Smooth muscle cell (in vitro differentiated cells): Measurements from ENCODE around the gene KRTAP2-3. TPM values are rescaled to one million over a fixed set of nuclear protein-coding genes. Genes with fewer than 3 reads are reported as not detected.
"Not testable (repeated sequence)": the region's sequence is repeated elsewhere in the genome, so short reads cannot be mapped to it uniquely, and the experiment has no call there.

Source experiments
- DNase-seq: peaks from one replicate; lab custom pipeline; 2025; ENCODE audit not compliant: unreplicated experiment; lab: John Stamatoyannopoulos, UW
- H2AFZ ChIP-seq: fragments of 200-600 bp; sonication (generic); 2 replicates; pipeline ENCODE4 v1.6.0; 2016; ENCODE audit warnings: antibody characterized with exemption, low read depth, mild to moderate bottlenecking
- H3F3A ChIP-seq: fragments of 200-600 bp; sonication (generic); 2 replicates; pipeline ENCODE4 v1.6.0; 2017; ENCODE audit warnings: antibody characterized with exemption, low read depth
- H3K27ac ChIP-seq: fragments of 200-600 bp; sonication (generic); 2 replicates; pipeline ENCODE4 v1.5.1; 2016; ENCODE audit warnings: low read depth, mild to moderate bottlenecking
- H3K27me3 ChIP-seq: fragments of 200-600 bp; sonication (generic); 2 replicates; pipeline ENCODE4 v1.6.1; 2016; ENCODE audit warnings: low read depth, mild to moderate bottlenecking
- H3K36me3 ChIP-seq: fragments of 200-600 bp; sonication (generic); 2 replicates; pipeline ENCODE4 v1.5.1; 2016; ENCODE audit warnings: low read depth
- H3K4me1 ChIP-seq: fragments of 200-600 bp; sonication (generic); 2 replicates; pipeline ENCODE4 v1.5.1; 2016; ENCODE audit warnings: low read depth
- H3K4me2 ChIP-seq: fragments of 200-600 bp; sonication (generic); 2 replicates; pipeline ENCODE4 v1.6.0; 2016; ENCODE audit warnings: mild to moderate bottlenecking
- H3K4me3 ChIP-seq: fragments of 200-600 bp; sonication (generic); 2 replicates; pipeline ENCODE4 v1.5.1; 2016; ENCODE audit warnings: mild to moderate bottlenecking
- H3K79me2 ChIP-seq: fragments of 200-600 bp; sonication (generic); 2 replicates; pipeline ENCODE4 v1.6.0; 2016; ENCODE audit warnings: low read depth, mild to moderate bottlenecking
- H3K9ac ChIP-seq: fragments of 200-600 bp; sonication (generic); 2 replicates; pipeline ENCODE4 v1.6.0; 2016; ENCODE audit warnings: low read depth
- H3K9me3 ChIP-seq: fragments of 200-600 bp; sonication (generic); replicated peaks from 2 replicates; pipeline ENCODE4 v1.5.1; 2016; ENCODE audit warnings: low read depth
- H4K20me1 ChIP-seq: fragments of 200-600 bp; sonication (generic); 2 replicates; pipeline ENCODE4 v1.6.0; 2016; ENCODE audit warnings: low read depth
- WGBS: methylation state at CpG from one replicate; pipeline ENCODE4 v1.1.7; 2016; ENCODE audit warnings: low lambda C conversion rate; 5-methylcytosine and 5-hydroxymethylcytosine counted together
- polyA plus RNA-seq: library from polyadenylated mRNA; unstranded; fragments of >200 nt; fragmentation: Nextera tagmentation; extraction: Ambion mirVana; gene quantifications from 2 replicates; pipeline ENCODE4 v1.2.1, GENCODE V29; 2016
- total RNA-seq: library from RNA; depleted of rRNA; stranded (reverse); fragments of >200 nt; gene quantifications from 2 replicates; pipeline ENCODE4 v1.2.3, GENCODE V29; 2014
- TF ChIP-seq, protein P1 (sequence below): fragments of 200-600 bp; sonication (generic); IDR thresholded peaks from 2 replicates; pipeline ENCODE4 v1.5.1; 2017; ENCODE audit warnings: borderline replicate concordance, mild to moderate bottlenecking, antibody characterized with exemption; ENCODE audit not compliant: insufficient read depth, poor library complexity, severe bottlenecking

Gene KRTAP2-3
- total and polyA plus RNA-seq, 2 experiments from 2014 or later = 17.3 to 21.0 TPM

DNA sequence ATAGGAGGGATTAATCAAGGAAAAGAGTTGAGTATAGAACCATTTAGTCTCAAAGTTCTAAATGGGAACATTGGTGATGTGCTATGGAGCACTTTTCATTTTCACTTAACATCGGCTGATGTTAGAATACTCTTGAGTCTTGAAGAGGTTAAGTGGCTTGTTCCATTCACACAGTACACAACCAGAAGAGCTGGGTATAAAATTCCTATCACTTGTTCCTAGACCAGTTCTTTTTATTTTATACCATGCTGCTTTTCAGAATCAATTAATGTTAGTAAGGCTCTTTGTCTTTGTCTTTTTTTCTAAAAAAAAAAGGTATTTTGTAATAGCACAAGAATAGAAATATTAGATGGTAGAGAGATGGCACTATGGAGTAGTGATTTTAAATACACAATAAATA, 17.0 kb downstream of the KRTAP2-3 start:
- Histone ChIP-seq H4K20me1 (no peaks in the 10 kb centered on the region), H3K4me3 (no peak overlapping the region), H3K9me3 (no peaks in the 10 kb centered on the region), H2AFZ (no peak overlapping the region), H3K4me2 (no peak overlapping the region), H3K27ac (no peak overlapping the region), H3K79me2 (no peaks in the 10 kb centered on the region), H3K36me3 (no peaks in the 10 kb centered on the region), H3K9ac (no peak overlapping the region), H3K4me1 (no peaks in the 10 kb centered on the region), H3F3A (no peaks in the 10 kb centered on the region), H3K27me3 (no peaks in the 10 kb centered on the region)
- TF ChIP-seq, protein P1, sequence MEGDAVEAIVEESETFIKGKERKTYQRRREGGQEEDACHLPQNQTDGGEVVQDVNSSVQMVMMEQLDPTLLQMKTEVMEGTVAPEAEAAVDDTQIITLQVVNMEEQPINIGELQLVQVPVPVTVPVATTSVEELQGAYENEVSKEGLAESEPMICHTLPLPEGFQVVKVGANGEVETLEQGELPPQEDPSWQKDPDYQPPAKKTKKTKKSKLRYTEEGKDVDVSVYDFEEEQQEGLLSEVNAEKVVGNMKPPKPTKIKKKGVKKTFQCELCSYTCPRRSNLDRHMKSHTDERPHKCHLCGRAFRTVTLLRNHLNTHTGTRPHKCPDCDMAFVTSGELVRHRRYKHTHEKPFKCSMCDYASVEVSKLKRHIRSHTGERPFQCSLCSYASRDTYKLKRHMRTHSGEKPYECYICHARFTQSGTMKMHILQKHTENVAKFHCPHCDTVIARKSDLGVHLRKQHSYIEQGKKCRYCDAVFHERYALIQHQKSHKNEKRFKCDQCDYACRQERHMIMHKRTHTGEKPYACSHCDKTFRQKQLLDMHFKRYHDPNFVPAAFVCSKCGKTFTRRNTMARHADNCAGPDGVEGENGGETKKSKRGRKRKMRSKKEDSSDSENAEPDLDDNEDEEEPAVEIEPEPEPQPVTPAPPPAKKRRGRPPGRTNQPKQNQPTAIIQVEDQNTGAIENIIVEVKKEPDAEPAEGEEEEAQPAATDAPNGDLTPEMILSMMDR = no peak
- no peak for DNase-seq
- WGBS = 100% methylated on average over 1 of the region's 1 CpG

DNA sequence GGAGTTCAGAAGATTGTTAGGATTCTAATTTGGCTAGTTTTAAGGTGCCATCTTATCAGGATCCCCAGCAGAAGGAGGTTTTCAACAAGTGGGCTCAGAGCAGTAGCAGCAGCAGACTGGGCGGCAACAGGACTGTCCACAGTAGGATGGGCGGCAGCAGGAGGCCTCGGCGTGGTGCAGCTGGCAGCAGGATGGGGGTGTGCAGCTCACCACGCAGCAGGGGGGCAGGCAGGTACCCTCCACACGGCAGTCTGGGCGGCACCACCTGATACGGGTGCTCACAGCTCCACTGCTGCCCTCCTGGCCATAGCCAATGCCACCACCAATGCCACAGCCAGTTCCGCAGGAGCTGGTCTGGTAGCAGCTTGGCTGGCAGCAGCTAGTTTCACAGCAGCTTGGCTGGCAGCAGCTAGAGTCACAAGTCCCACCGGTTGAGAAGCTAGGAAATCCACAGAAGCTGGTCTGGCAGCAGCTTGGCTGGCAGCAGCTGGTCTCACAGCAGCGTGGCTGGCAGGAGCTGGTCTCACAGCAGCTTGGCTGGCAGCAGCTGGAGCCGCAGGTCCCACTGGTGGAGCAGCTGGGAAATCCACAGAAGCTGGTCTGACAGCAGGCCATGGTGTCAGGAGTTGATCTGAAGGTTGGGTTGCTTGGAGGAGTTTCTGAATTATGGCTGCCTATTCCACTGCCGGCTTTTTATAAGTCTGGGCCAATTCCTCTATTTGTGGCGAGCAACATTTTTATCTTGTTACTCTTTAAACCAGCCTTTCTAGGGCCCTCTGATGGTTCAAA, 18.9 kb downstream of the KRTAP2-3 start, which contains the start of gene KRTAP1-1:
Gene KRTAP1-1 (minus strand): TSS at position 668 of the 789 bp plus-strand sequence. CDS start 53 bp downstream, at position 615.
- H4K20me1 ChIP-seq, H3K4me2 ChIP-seq, H3K9me3 ChIP-seq, H3K79me2 ChIP-seq, H3K27me3 ChIP-seq, H3K27ac ChIP-seq, H3F3A ChIP-seq, H2AFZ ChIP-seq, H3K9ac ChIP-seq, H3K4me3 ChIP-seq, H3K36me3 ChIP-seq, DNase-seq, H3K4me1 ChIP-seq: not testable (repeated sequence)
- WGBS = 86% methylated on average over 14 of the region's 14 CpGs

DNA sequence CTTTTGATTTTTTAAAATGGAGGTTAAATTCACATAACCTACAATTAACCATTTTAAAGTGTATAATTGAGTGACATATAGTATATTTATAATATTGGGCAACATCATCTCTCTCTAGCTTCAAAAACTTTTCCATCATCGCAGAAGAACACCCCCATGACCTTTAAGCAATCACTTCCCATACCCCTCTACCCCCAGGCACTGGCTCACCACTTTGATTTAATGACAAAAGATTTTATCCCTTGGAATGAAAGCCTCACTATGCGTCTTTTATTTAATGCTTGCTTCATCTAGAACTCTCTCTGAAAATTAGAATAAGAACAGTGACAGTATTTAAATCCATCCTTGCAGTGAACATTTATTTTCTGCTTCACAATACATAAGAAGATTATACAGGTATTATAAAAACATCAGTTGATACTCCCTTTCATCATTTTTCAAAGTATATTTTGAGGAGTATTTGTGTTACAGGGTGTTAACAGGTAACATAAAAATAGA, 22.0 kb downstream of the KRTAP2-3 start:
- Histone ChIP-seq H3K36me3 (no peaks in the 10 kb centered on the region), H3K79me2 (no peaks in the 10 kb centered on the region), H3K9me3 (no peaks in the 10 kb centered on the region), H3K4me3 (no peak overlapping the region), H3F3A (no peaks in the 10 kb centered on the region), H2AFZ (no peak overlapping the region), H3K4me1 (no peaks in the 10 kb centered on the region), H4K20me1 (no peaks in the 10 kb centered on the region), H3K27ac (no peak overlapping the region), H3K4me2 (no peak overlapping the region), H3K9ac (no peak overlapping the region), H3K27me3 (no peaks in the 10 kb centered on the region)
- 80% methylated on average over 2 of the region's 2 CpGs for WGBS
- DNase-seq = no peak
- TF ChIP-seq, protein P1 = no peak

DNA sequence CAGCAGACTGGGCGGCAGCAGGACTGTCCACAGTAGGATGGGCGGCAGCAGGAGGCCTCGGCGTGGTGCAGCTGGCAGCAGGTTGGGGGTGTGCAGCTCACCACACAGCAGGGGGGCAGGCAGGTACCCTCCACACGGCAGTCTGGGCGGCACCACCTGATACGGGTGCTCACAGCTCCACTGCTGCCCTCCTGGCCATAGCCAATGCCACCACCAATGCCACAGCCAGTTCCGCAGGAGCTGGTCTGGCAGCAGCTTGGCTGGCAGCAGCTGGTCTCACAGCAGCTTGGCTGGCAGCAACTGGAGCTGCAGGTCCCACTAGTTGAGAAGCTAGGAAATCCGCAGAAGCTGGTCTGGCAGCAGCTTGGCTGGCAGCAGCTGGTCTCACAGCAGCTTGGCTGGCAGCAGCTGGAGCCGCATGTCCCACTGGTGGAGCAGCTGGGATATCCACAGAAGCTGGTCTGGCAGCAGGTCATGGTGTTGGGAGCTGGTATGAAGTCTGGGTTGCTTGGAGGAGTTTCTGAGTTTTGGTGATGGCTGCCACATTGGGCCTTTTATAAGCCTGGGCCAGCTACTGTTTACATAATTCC, 25.5 kb downstream of the KRTAP2-3 start, which contains the start of gene KRTAP1-3:
Gene KRTAP1-3 (minus strand): TSS at position 529 of the 590 bp plus-strand sequence. CDS start 53 bp downstream, at position 476.
- not testable (repeated sequence) for H3K36me3 ChIP-seq, H3K27me3 ChIP-seq, H3F3A ChIP-seq, H3K79me2 ChIP-seq, H3K27ac ChIP-seq, H4K20me1 ChIP-seq, H3K9ac ChIP-seq, DNase-seq, H3K4me3 ChIP-seq, H3K4me1 ChIP-seq, H2AFZ ChIP-seq, H3K4me2 ChIP-seq, H3K9me3 ChIP-seq
- 97% methylated on average over 10 of the region's 10 CpGs for WGBS
